GM06990 (cell line): ENCODE measurements around the gene SRSF11.

Experiments used
- DNase-seq: peaks from one replicate; pipeline ENCODE4 v3.0.0-alpha.2; 2011; ENCODE audit not compliant: insufficient read length; ENCODE audit errors: extremely low read depth
- H3K27me3 ChIP-seq: replicated peaks from 2 replicates; pipeline ENCODE4 v1.6.0; 2011; ENCODE audit warnings: low read length; ENCODE audit not compliant: control insufficient read depth, insufficient read depth
- H3K36me3 ChIP-seq: 2 replicates; pipeline ENCODE4 v1.5.1; 2011; ENCODE audit warnings: low read length; ENCODE audit not compliant: control insufficient read depth, insufficient read depth
- H3K4me3 ChIP-seq: replicated peaks from 2 replicates; pipeline ENCODE4 v1.5.1; 2011; ENCODE audit warnings: low read depth, mild to moderate bottlenecking, control low read depth, low read length
- TF ChIP-seq, protein P1 (sequence below): IDR thresholded peaks from 2 replicates; pipeline ENCODE4 v1.5.1; 2011; ENCODE audit warnings: low read length, control low read depth, mild to moderate bottlenecking, inconsistent platforms; ENCODE audit not compliant: insufficient read depth, poor library complexity, severe bottlenecking

Gene SRSF11

DNA sequence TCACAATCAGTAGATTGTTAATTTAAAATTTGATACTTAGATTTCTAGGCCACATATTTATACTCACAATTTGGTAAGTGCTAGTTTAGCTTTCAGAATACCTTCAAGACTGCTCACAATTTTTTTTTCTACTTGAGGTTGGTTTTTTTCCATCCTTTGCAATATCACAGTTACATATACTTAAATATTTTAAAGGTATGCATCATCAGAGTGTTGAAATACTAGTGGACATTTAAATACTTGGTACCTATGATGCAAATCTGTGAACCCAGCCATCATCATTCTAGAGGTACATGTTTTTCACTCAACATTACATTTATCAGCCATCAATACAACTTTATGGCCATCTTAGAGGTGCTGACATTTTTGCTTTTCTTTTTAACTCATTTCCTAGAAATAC is 9.6 kb upstream of the SRSF11 start:
- Histone ChIP-seq H3K27me3 (no peaks in the 10 kb centered on the region), H3K36me3 (peaks cover 2% of the 10 kb centered on the region), H3K4me3 (no peak overlapping the region)
- no peak for DNase-seq
- TF ChIP-seq, protein P1, sequence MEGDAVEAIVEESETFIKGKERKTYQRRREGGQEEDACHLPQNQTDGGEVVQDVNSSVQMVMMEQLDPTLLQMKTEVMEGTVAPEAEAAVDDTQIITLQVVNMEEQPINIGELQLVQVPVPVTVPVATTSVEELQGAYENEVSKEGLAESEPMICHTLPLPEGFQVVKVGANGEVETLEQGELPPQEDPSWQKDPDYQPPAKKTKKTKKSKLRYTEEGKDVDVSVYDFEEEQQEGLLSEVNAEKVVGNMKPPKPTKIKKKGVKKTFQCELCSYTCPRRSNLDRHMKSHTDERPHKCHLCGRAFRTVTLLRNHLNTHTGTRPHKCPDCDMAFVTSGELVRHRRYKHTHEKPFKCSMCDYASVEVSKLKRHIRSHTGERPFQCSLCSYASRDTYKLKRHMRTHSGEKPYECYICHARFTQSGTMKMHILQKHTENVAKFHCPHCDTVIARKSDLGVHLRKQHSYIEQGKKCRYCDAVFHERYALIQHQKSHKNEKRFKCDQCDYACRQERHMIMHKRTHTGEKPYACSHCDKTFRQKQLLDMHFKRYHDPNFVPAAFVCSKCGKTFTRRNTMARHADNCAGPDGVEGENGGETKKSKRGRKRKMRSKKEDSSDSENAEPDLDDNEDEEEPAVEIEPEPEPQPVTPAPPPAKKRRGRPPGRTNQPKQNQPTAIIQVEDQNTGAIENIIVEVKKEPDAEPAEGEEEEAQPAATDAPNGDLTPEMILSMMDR = no peak

DNA sequence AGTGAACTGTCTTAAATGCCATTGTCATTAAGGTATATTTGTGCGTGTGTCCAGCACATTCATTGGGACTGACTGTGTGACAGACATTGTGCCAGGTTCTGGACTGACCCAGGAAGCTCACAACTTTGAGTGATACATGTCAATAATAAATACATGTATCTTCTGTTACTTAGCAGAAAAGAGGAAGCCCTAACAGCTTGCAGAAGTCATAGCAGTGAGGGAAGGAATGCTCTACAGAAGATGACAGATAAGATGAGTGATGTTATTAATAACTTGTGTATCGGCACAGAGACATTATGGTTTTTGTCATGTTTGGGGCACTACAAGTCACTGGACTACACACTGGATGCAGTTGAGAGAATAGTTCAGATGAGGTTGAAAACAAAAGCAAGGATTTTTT is 1.2 kb upstream of the SRSF11 start:
- TF ChIP-seq, protein P1 = no peak
- Histone ChIP-seq H3K4me3 (no peak overlapping the region), H3K27me3 (no peaks in the 10 kb centered on the region), H3K36me3 (peaks cover 4% of the 10 kb centered on the region)
- DNase-seq = no peak

DNA sequence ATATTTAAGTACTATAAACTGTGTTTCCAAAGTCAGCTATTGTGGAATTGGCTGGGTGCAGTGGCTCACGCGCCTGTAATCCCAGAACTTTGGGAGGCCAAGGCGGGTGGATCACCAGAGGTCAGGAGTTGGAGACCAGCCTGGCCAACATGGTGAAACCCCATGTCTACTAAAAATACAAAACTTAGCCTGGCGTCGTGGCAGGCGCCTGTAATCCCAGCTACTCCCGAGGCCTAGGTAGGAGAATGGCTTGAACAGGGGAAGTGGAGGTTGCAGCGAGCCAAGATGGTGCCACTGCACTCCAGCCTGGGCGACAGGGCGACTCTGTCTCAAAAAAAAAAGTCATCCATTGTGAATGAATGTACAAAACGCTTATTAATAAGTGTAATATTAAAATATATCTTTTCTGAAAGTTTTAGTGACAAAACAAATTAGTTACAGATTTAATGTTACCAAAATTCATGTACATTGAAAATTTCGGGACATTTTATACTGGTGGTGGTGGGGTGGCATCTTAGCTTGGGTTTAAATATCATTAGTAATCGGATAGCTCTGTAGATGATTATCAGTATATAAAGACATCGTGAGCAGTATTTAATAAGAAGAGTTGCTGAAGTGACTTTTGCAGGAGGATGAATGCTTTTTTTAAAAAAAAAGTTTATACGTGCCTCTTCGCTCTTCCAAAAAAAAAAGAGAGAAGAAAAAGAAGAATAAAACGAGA is 503 bp upstream of the SRSF11 start:
- peaks cover 1% of the 10 kb centered on the region; the same call in 1 of the 2 replicates for H3K36me3 ChIP-seq

DNA sequence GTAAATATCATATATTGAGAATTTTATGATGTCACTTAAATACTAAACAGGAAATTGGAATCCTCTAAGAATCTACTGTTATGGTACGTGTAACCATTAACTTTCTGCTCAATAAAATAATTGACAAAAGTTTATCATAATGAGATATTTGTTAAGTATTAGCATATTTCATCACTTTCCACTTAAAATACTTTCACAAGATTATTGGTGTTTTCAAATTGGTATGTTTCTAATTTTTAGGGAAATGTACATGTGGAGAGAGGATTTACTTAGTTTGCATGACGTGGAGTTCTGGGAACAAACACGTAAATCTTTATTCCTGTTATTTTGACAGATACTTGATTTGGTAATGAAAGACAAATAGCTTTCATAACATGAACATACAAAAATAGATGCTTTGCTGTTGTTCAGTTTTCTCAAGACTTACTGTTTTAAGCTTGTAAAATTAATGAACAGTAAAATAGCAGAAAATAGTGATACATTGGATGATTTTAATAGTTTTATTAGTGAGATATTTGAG is 1.6 kb downstream of the SRSF11 start:
- Histone ChIP-seq H3K27me3 (no peaks in the 10 kb centered on the region), H3K4me3 (peak overlapping the region; percentile 88), H3K36me3 (peaks cover 1% of the 10 kb centered on the region; the same call in 1 of the 2 replicates)
- no peak for DNase-seq
- TF ChIP-seq, protein P1 = no peak

More for the DNA sequence above, 503 bp upstream of the SRSF11 start:
- H3K4me3 ChIP-seq = peak overlapping the region; percentile 88
- DNase-seq = no peak
- H3K27me3 ChIP-seq = no peaks in the 10 kb centered on the region
- TF ChIP-seq, protein P1 = no peak

DNA sequence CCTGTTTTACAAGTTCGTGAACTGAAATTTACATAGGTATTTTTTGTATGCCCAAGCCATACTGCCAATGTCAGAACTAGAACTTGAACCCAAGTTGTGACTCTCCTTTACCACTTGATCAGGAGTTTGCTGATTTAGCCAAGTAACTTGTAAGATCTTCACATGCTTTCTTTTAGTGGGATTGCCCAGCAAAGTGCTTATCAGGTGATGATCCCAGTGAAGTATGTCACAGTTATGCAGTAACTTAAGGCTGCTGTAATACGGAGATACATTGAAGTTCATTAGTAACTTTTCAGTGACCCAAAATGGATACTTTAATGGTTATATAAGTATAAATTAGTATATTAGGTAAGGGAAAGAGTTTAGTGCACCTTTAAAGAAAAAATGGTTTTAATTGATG is 3.8 kb downstream of the SRSF11 start:
- TF ChIP-seq, protein P1 = no peak
- no peaks in the 10 kb centered on the region for H3K27me3 ChIP-seq
- DNase-seq = no peak
- peaks cover 1% of the 10 kb centered on the region for H3K36me3 ChIP-seq
- no peak overlapping the region for H3K4me3 ChIP-seq
